Urothelium cell line (cell line): ENCODE results near the gene PPP2R2C.

Experiments used
- DNase-seq: peaks from one replicate; pipeline ENCODE4 v3.0.0; 2011; ENCODE audit warnings: low spot score, mixed read lengths
- FAIRE-seq: peaks from 2 replicates; lab custom pipeline; 2011; peaks lifted over from hg19 to GRCh38; lab: Jason Lieb, UNC

PPP2R2C gene

DNA sequence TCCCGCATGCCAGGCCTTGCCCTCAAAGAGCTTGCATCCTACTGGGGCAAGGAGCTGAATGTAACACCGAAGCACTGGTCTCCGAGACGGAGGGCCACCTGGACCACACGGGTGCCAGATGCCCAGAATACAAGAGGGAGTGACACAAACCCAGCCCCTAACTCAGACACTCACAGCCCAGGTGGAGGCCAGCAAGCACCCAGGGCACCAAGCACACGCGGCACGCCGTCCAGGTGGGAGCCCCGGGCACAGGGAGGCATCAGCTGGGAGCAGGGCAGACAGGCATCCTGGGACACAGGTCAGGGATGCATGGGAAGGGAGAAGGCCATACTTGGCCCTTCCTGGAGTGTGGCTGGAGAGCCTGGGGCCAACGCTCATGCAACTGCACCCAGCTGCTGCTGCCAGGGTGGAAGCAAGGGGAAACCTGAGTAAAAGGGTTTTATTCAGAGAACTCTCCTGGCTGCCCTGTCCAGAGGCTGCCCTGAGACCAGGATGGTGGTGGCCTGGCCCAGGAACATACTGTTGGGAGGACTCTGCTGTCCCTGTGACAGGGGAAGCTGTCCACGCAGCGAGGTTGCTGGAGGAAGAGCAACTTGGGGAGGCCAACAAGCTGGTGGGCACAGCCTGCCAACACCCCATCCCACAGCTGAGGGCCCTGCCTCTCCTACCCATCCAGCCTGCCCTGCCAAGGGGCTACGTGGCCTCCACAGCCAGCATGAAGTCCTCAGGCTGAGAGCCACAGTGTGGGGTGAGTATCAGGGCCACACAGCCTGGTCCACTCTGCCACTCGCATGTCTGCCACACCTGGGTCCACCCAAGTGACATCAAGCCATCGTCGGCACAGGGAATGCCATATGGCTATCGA is 22.2 kb upstream of the PPP2R2C start:
- FAIRE-seq (no peak), DNase-seq (no peak)

DNA sequence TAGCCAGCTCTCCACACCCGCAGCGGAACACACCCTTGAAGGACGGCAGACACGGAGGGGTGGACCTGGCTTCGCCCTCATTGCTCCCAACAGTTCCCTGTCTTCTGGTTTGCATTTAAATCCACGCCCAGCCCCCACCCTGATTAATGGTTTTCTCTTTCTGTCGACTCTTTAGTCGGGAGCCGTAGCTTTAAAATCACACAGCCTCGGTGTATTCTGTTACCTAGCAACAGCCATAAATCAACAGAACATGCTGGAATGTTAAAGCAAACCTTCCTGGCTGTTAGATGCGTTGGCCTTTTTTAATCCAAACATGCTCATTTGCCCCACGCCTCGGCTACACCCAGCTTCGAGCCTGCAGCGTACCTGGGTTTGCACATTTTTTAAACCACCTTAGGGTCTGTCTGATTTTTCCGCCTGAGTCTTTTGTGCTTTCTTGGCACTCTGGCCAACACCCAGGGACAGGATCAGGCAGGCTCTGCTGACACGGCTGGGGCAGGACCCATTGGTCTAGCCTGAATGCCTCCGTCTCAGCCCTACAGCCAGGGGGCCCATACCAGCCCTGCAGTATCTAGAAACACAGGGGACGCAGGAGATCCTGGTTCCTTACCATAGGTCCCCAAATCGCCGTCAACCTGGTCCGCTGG is 21.4 kb upstream of the PPP2R2C start:
- DNase-seq (no peak), FAIRE-seq (no peak)

DNA sequence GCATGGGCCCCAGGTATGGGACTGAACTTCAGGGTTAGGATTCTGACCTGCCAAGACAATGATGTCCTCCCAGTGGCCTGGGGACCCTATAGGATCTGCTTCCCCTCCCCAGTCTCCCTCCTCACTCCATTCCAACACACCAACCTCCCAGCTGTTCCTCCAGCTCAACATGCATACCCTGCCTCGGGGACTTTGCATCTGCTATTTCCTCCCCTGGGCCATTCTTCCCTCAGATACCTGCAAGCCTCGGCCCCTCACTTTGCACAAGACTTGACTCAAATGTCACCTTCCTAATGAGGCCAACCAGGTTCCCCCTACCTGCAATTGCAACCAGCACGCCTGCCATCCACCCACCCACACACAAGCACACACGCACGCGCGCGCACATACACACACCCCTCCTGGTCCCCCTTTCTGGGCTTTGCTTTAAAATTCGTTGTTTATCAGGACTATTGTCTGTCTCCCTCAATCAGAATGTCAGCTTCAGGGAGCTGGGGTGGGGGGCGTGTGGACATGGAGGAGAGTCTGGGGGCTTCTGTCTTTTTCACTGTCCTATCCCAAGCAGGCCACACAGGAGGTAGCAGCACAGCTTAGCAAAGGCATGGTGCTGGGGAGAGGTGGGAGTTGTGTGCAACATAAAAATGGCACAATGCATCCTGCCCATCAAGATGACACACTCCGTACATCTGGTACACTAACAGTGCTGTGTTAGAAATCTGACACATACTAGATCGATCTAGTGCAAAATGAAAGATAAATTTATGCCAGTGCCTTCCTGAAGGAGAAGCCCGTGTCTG is 20.6 kb upstream of the PPP2R2C start:
- DNase-seq (no peak), FAIRE-seq (no peak)

DNA sequence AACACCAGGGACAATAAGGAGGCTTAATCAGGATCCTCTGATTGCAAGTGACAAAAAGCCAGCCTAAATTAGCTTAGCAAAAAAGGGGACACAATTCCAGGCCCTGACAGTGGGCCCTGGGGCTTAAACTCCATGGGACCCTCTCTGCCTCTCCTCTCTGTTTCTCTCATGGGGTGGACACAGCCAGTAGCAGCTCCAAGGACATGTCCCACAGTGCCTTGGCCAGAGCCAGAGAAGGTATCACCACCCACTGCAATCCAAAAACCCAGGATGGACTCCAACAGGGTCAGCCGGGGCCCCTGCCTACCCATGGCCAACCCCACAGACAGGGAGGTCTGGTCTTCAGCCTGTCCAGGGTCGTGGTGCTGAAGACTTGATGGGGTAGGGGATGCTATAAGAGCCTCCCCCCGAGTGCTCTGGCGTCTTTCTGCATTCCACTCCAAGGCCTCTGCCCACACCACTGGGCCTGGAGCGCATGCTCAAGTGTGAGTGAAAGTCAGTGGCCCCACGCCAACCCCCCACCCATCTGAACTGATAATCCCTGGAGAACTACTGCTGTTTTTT is 19.7 kb upstream of the PPP2R2C start:
- FAIRE-seq = no peak
- no peak for DNase-seq

DNA sequence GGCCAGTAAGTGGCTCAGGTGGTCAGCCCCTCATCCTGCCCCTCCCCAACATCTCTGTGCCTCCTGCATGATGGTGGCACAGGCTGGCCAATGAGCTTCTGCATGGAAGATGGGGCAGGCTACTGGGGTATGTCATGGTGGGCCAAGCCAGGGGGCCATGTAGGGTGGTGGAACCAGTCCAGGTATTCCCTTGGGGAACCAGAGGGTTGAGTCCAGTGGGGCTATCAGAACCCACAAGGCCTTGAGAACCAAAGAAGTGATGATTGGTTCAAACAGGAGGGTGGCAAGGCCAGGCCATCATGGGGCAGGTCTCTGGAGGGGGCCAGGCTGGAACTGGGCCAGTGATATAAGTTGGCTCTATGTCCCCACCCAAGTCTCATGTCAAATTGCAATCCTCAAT is 18.8 kb upstream of the PPP2R2C start:
- FAIRE-seq = no peak
- DNase-seq = no peak

DNA sequence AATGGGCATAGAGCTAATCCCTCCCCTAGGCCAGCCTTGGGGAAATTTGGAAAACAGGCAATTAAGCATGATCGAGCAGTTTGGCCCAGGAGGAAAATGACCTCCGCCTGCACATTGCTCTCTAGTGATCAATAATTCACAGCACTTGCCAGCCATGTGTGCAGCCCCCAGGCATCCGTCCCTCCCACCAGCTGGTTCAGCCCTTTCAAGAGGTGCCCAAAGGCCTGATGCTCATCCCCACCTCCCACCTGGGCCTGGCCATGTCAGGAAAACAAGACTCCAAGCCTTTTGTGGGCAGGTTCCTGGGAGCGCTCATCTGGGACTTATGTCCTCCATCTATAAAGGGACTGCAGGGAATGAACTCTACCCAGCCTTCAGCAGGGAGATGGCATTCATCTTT is 17.5 kb upstream of the PPP2R2C start:
- FAIRE-seq = no peak
- DNase-seq = no peak

DNA sequence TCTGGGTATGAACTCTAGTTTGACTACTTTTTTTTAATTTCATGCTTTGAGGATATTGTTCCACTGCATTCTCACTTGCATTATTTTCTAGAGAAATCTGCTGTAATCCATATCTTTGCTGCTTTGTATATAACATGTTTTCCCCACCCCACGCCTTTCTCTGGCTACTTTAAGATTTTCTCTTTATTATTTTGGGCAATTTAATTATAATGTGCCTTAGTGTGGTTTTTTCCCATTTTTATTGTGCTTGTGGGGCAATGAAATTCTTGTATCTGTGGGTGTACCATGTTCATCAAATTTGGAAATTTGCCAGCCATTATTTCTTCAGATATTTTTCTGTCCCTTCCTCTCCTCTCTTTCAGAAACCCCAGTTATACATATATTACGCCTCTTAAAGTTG is 15.1 kb upstream of the PPP2R2C start:
- DNase-seq (no peak), FAIRE-seq (no peak)

DNA sequence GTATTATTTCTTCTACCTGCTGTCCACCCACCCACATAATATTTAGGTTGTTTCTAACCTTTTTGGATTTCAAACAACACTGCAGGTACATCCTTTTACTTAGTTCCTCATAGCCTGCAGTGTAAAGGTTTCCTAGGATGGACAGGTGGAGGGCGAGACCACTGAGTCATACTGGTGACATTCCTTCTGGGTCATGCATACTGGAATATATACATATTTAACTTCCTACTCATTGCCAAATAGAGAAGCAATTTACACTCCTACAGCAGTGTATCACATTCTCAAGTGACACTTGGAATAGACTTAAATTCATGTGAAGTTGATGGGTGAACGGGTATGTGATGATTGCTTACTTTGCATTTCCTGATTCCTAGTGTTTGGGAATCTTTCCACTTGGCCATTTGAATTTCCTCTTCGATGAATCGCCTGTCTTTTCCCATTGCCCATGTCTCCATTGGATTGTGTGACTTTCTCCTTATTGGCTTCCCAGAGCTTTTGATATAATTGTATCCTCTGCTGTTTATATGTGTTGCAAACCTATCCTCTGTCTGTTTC is 8.2 kb upstream of the PPP2R2C start:
- peak; percentile 11 for DNase-seq

DNA sequence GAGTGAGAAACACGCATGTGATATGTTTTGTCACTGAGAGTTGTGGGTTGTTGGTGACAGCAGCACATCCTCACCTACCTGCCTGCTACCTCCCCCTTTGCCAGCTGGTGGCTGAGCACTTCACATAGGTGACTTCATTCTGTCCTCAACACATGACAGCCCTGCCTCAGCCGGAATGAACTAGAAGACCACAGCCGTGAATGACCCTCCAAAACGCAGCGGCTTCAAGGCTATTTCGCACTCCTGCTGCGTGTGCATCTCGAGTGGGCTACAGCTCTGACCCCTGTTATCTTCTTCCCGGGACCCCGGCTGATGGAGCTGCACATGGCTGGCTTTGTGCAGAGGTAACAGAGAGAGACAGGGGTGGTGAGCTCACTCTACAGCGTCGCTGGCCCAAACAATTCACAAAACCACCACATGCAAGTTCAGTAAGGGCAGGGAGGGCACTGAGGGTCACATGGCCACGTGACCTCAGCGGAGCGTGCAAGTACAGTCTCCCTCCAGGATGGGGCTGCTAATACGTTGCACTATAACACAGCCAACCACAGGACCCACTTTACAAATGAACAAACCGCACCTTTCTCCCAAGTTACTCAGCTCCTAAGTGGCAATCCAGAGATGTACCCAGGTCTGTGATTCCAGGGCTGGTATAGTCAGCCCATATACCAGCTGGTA is 6.3 kb upstream of the PPP2R2C start:
- no peak for FAIRE-seq
- DNase-seq = no peak

More for the DNA sequence above, 8.2 kb upstream of the PPP2R2C start:
- FAIRE-seq = no peak

DNA sequence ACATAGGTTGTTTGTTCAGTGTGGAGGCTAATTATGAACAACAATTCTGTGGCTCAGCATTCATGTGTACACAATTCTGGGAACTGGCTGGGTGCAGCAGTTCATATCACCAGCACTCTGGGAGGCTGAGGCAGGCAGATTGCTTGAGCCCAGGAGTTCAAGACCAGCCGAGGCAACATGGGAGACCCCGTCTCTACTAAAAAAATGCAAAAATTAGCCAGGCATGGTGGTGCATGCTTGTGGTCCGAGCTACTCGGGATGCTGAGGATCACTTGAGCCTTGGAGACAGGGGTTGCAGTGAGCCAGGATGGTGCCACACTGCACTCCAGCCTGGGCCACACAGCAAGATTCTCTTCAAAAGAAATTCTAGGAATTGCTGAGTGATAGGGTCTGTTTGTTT is 4.5 kb upstream of the PPP2R2C start:
- FAIRE-seq (no peak), DNase-seq (no peak)

DNA sequence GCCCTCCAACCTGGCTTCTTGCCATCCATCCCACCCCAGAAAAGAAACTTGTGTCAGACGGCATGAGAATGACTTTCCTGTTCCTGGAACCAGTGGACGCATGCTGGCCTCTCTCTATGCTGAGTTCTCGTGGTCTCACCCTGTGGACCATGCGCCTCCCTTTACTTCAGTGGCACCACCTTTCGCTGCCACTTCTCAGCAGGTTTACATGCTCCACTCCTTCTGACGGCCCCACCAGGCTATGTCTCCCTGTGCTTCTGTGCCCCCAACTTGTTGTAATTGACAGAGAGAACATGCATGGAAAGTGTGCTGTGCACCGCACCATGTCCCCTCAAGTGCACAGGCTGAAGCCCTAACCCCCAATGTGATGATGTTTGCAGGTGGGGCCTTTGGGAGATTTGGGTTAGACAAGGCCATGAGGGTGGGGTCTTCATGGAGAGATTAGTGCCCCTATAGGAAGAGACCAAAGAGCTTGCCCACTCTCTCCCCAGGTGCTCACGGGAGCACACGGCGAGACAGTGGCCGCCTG is 3.1 kb upstream of the PPP2R2C start:
- no peak for FAIRE-seq
- no peak for DNase-seq

DNA sequence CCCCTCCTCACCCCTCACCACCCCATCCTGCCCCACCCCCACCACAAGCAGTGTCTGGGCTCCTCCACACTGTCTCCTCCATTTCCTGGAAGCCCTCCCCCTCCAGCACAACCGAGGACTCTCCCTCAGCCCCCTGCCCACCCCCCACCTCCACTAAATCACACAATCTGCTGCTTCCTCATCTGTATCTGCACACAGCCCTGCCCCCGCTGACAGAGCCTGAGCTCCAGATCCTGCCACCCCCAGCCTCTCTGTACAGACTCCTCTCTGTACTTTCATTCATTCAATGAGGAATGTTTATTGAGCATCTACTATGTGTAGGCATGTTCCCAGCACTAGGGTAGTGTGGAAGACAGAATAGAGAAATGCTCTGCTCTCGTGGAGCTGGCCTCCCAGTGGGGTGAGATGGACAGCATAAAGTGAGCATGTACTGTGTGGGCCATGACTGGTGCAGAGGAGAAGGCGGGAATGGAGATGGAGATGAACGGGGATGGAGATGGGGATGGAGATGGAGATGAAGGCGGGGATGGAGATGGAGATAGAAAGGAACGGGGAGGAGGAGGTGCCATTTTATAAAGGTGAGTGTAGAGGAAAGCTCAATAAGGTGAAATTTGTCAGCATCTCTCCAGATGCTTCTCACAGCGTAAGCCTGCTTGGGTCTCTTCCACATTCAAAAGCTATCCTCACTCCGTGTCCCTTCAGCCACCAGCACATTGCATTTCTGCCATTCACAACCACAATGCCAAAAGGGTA is 2.5 kb upstream of the PPP2R2C start:
- DNase-seq = no peak
- FAIRE-seq = no peak

DNA sequence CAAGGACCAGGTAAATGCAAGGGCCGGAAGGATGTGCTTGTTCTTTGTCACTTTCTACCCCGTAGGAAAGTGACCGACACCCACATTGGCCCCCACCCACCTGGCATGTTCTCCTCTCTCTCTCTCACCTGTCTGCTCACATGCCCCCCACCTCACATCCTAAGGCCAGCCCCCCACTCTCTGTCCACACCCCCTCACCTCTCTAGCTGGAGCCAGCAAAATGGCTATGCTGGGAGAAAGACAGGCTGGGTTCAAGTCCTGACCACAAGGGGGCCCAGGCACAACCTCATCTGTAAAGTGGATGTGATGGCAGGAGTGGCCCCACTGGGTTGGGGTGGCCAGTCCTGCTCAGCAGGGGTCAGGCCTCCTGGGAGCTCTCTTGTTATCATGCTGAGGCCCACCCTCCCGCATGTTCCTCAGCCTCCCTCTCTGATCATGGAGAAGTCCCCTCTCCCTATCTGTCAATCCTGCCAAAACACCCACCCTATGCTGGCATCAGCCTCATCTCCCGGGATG is 1.7 kb upstream of the PPP2R2C start:
- DNase-seq (peak; percentile 12), FAIRE-seq (no peak)

DNA sequence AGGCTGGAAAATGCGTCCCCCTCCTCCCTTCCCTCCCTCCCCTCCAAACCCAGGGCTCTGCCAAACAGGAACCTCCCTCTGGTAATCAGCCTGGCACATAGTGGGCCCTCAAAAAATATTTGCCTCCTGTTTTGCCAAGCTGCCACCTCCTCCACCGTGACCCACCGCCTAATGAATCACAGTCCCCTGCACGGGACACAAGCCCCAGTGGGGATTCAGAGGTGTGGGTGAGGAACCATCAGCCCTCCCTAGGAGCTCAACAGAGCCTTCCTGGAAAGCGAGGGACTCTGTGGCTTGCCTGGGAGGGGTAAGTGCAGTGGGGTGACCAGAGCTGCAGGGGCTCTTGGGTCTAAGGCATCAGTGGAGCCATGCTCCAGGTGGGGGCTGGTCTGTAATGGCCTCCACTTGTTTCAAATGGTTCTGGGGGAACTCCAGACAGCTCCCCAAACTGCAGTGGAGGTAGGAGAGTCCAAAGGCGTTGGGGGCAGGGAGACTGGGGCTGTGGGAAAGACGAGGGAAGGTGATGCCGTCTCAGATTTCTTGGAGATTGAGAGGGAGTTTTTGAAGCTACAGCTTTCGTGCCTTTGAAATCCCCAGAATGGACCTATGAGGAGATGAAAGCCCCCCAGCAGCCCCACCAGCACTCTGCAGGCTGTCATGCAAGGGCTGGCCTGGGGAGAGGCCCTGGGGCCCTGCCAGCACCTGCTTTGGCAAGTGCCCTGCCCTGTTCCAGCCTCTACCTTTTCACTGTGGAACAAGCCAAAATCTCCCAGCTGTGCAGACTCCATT is 1.0 kb upstream of the PPP2R2C start:
- no peak for FAIRE-seq

DNA sequence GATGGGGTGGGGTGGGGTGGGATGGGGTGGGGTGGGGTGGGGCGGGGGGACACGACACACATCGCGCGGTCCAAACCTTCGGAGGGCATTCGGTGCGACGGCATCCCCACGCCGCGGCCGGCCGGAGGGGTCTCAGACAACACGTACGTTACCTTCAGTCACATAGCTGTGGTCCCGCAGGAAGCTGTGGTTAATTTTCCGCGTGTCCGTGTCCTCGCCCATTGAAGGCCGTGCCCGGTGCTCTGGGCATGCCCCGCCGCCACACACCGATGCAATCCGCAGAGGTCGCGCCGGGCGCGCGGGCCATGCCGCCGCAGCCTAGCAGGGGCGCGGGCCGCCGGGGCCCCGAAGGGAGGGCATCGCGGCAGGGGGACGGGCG is 417 bp downstream of the PPP2R2C start:
- DNase-seq (peak; percentile 13), FAIRE-seq (no peak)

More for the DNA sequence above, 1.0 kb upstream of the PPP2R2C start:
- DNase-seq = no peak

DNA sequence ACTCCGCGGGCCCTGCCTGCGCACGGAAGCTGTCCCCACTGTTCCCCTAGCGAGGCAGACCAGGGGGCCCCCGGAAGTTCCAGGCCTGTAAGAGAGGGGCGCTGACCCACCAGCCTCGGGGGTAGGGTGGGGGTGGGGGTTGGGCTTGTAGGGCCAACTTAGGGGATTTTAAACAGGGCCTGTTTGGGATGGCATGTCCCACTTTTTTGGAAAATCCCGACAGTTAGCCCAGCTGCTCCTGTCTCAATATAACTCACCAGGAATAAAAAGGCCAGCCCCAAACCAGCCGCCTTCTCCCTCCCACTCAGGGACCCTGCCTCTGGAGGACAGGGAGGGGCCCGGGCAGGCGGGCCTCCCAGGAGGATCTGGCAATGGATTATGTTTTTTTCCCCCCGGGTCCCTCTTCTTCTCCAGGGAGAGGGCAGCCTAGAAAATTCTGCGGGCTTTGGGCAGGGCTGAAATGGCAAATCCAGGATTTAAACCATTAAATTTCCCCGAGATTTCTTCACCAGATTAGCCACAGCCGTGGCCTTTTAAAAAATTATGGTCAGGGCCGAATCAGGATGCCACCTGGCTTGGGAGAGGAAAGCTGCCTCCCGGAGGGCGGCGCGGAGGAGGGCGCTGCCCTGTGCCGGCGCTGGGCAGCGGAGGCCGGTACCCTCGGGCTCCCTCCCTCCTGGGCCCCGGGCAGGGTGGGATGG is 957 bp downstream of the PPP2R2C start:
- no peak for FAIRE-seq
- peak; percentile 18 for DNase-seq

DNA sequence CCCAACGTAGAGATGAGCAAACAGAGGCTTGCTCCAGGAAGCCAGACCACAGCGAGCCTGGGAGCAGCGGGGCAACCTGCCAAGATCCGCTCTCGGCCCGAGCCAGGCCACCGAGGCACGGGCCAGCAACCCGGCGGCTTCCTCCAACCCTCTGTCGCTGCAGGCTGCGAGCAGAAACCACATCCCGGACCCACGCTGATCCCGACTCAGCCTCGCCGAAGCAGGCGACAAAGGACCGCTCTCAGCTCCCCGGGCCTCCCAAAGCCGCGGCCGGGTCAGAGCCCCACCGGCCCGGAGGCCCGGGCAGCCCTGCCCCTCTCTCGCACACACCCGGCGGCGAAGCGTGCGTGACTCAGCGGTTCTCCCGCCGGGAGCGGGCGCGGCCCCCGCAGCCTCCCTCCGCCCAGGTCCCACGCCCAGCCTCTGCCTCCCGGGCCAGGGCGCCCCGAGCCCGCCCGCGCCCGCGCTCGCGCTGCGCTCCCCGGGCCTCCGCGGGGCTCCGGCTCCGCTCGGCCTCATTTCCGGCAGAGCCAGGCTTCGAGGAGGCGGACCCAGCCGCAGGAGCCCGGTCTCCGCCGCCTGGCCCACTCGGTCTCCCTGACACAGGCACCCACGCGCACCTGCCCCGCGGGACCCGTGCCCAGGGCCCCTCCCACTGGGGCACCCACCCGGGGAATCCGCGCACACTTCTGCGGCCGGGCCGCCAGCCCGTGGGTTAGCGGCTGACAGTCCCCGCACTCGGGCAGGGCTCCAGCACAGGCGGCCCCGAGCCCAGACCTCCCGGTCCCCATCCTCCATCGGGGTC is 1.7 kb downstream of the PPP2R2C start:
- no peak for FAIRE-seq
- peak; percentile 57 for DNase-seq
